Non-pigmented ciliary epithelial cell (primary cell): ENCODE measurements around the gene YAE1.
A peak's percentile ranks its signal among the peaks of the same experiment; 100 is the strongest.

Source experiments
- DNase-seq: peaks from one replicate; pipeline ENCODE4 v3.0.0-alpha.2; 2010; ENCODE audit warnings: low read depth

The YAE1 gene

GRCh38 chr7:39557222-39557621 lies 9.0 kb upstream of the YAE1 start:
- no peak for DNase-seq

GRCh38 chr7:39557911-39558310 lies 8.3 kb upstream of the YAE1 start:
- no peak for DNase-seq

GRCh38 chr7:39560408-39560807 lies 5.8 kb upstream of the YAE1 start:
- DNase-seq: no peak

GRCh38 chr7:39560997-39561396 lies 5.2 kb upstream of the YAE1 start:
- DNase-seq: no peak

- DNase-seq: no peak
Observed at GRCh38 chr7:39565538-39565937, 666 bp upstream of the YAE1 start.

GRCh38 chr7:39567294-39567693 lies 1.1 kb downstream of the YAE1 start:
- no peak for DNase-seq

GRCh38 chr7:39574673-39575349 lies 8.6 kb downstream of the YAE1 start:
- no peak for DNase-seq

- DNase-seq: no peak
Observed at GRCh38 chr7:39577229-39577874, 11.1 kb downstream of the YAE1 start.

GRCh38 chr7:39580149-39580874 lies 14.1 kb downstream of the YAE1 start:
- peak; percentile 86 for DNase-seq

- DNase-seq: no peak
Observed at GRCh38 chr7:39582536-39582935, 16.3 kb downstream of the YAE1 start.

GRCh38 chr7:39583539-39583938 lies 17.3 kb downstream of the YAE1 start:
- no peak for DNase-seq

GRCh38 chr7:39587393-39587792 lies 21.2 kb downstream of the YAE1 start:
- DNase-seq: no peak

- no peak for DNase-seq
Observed at GRCh38 chr7:39588416-39588815, 22.2 kb downstream of the YAE1 start.

GRCh38 chr7:39589323-39590111 lies 23.3 kb downstream of the YAE1 start:
- DNase-seq: peak; percentile 87

GRCh38 chr7:39592586-39592985 lies 26.4 kb downstream of the YAE1 start:
- DNase-seq: no peak

- DNase-seq: no peak
Observed at GRCh38 chr7:39594988-39595620, 28.9 kb downstream of the YAE1 start.

GRCh38 chr7:39602351-39602750 lies 36.1 kb downstream of the YAE1 start:
- DNase-seq: no peak

- no peak for DNase-seq
Observed at GRCh38 chr7:39603924-39604323, 37.7 kb downstream of the YAE1 start.

- DNase-seq: no peak
Observed at GRCh38 chr7:39605087-39605486, 38.9 kb downstream of the YAE1 start.

- no peak for DNase-seq
Observed at GRCh38 chr7:39606352-39606751, 40.1 kb downstream of the YAE1 start.

- no peak for DNase-seq
Observed at GRCh38 chr7:39606941-39607340, 40.7 kb downstream of the YAE1 start.

- DNase-seq: no peak
Observed at GRCh38 chr7:39607865-39608264, 41.7 kb downstream of the YAE1 start.
